Tibial nerve (tissue), 3 donors: ENCODE data around the gene C12orf57.

Source experiments
- CTCF ChIP-seq, 5 experiments: fragments of 200-600 bp in 3 of 5; fragments of 450-650 bp in 2 of 5; sonication (generic) in 3 of 5; IDR thresholded peaks; one replicate each; pipeline ENCODE4 v1.5.1; 2016 to 2019; ENCODE audit warnings: antibody characterized with exemption in 5 of 5, mild to moderate bottlenecking in 3 of 5, moderate library complexity in 2 of 5
- POLR2A ChIP-seq, 2 donors: fragments of 450-650 bp; IDR thresholded peaks; one replicate each; pipeline ENCODE4 v1.6.1; 2017; ENCODE audit warnings: antibody characterized with exemption in 2 of 2, mild to moderate bottlenecking in 2 of 2, moderate library complexity in 2 of 2

- no peak for TF ChIP-seq CTCF (IDR thresholded peaks at IDR 0.05)
- TF ChIP-seq POLR2A (IDR thresholded peaks at IDR 0.05) = no peak
Measured at GRCh38 chr12:6947615-6948014, 3.8 kb downstream of the C12orf57 start.
